ENCODE results near the gene NEFH. TPM values are rescaled to one million over a fixed set of nuclear protein-coding genes. Genes with fewer than 3 reads are reported as not detected.
"Not testable (repeated sequence)": the region's sequence is repeated elsewhere in the genome, so short reads cannot be mapped to it uniquely, and the experiment has no call there.

The NEFH gene, protein sequence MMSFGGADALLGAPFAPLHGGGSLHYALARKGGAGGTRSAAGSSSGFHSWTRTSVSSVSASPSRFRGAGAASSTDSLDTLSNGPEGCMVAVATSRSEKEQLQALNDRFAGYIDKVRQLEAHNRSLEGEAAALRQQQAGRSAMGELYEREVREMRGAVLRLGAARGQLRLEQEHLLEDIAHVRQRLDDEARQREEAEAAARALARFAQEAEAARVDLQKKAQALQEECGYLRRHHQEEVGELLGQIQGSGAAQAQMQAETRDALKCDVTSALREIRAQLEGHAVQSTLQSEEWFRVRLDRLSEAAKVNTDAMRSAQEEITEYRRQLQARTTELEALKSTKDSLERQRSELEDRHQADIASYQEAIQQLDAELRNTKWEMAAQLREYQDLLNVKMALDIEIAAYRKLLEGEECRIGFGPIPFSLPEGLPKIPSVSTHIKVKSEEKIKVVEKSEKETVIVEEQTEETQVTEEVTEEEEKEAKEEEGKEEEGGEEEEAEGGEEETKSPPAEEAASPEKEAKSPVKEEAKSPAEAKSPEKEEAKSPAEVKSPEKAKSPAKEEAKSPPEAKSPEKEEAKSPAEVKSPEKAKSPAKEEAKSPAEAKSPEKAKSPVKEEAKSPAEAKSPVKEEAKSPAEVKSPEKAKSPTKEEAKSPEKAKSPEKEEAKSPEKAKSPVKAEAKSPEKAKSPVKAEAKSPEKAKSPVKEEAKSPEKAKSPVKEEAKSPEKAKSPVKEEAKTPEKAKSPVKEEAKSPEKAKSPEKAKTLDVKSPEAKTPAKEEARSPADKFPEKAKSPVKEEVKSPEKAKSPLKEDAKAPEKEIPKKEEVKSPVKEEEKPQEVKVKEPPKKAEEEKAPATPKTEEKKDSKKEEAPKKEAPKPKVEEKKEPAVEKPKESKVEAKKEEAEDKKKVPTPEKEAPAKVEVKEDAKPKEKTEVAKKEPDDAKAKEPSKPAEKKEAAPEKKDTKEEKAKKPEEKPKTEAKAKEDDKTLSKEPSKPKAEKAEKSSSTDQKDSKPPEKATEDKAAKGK
- polyA plus RNA-seq (ENCODE audit: insufficient read length in 4 of 4), result 10 to 100 TPM in 2 of 4 donors, 1 to 10 TPM in 2; 7.8 to 11.7 (median 9.7) TPM

DNA sequence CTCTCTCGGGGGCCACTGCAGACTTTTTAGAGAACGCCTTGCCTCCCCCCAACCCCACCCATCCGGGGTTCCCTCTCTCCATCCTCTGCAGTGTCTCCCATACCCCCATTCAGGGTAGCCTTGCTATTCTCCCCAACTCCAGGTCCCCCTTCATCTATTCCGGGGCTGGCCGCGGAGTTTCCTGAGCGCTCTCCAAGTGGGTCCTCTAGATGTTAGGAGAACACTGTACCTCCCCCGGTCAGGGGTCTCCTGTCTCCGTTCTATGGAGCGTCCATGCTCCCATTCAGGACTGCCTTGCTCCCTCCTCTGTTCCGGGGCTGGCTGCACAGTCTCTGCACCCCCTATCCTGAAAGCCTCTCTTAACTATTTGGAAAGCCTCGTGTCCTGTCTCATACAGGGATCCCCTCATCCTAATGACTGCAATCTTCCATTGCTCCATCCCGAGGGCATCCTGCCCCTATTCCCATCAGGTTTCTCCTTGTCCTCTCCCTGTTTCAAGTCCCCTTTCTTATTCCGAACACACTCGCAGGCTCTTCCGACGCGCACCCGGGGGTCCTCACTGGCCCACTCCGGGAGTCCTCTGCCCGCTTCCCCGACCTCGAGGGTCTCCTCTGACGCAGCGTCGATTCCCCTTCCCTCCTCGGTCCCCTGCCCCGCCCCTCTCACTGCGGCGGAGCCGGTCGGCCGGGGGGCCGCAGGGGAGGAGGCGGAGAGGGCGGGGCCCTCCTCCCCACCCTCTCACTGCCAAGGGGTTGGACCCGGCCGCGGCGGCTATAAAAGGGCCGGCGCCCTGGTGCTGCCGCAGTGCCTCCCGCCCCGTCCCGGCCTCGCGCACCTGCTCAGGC, at the start of gene NEFH:
NEFH (plus strand) TSS at position 802 of the 845 bp plus-strand sequence. CDS start 45 bp downstream, outside the sequence.
- no peak for DNase-seq (ENCODE audit: low read depth in 4 of 4, low spot score in 2 of 4)

DNA sequence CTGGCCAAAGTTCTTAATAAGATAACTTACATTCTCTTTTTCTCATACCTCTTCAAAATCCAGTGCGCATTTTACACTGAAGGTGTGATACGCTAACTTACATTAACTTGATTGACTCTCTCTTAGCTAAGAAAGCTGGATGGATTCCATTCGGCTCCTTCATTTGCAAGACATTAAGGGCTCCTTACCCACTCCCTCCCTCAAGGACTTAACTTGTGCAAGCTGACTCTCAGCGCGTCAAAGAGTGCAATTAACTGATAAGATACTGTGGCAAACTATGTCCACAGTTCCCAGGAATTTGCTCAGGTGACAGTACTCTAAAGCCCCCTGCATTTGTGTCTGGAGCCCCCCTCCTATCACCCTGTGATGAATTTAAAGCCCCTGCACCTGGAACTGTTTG, 48.0 kb upstream of the NEFH start:
- DNase-seq (ENCODE audit: low read depth in 4 of 4, low spot score in 2 of 4), result no peak

DNA sequence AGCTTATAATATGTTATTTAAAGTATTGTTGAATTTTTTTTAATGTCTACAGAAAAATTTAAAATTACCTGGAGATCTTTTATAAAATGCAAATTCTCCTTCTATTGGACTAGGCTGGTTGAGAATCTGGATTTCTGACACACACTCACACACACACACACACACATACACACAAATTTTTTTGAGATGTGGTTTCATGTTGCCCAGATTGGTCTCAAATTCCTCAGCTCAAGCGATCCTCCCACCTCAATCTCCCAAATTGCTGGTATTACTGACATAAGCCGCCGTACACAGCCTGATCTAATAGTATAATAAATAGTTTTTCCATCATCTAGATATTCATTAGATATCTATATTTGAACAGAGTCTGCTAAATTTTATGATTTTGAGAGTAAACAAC, 46.2 kb upstream of the NEFH start:
- DNase-seq (ENCODE audit: low read depth in 4 of 4, low spot score in 2 of 4), result no peak

DNA sequence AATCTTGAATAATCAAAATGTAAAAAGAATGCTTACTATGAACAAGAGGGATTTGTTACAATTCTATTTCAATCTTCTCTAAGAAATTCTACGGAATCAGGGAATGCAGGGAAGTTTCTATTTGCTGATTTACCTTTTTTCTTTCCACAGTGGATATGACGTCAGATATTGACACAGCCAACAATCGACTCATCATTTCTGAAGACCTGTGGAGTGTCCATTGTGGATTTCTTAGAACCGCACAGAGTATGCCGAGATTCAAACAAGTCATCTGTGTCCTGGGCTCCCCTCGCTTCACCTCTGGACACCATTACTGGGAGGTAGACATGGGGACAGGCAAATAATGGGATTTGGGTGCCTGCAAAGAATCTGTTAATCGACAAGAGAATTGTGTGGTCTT, 45.7 kb upstream of the NEFH start:
- no peak for DNase-seq (ENCODE audit: low read depth in 4 of 4, low spot score in 2 of 4)

DNA sequence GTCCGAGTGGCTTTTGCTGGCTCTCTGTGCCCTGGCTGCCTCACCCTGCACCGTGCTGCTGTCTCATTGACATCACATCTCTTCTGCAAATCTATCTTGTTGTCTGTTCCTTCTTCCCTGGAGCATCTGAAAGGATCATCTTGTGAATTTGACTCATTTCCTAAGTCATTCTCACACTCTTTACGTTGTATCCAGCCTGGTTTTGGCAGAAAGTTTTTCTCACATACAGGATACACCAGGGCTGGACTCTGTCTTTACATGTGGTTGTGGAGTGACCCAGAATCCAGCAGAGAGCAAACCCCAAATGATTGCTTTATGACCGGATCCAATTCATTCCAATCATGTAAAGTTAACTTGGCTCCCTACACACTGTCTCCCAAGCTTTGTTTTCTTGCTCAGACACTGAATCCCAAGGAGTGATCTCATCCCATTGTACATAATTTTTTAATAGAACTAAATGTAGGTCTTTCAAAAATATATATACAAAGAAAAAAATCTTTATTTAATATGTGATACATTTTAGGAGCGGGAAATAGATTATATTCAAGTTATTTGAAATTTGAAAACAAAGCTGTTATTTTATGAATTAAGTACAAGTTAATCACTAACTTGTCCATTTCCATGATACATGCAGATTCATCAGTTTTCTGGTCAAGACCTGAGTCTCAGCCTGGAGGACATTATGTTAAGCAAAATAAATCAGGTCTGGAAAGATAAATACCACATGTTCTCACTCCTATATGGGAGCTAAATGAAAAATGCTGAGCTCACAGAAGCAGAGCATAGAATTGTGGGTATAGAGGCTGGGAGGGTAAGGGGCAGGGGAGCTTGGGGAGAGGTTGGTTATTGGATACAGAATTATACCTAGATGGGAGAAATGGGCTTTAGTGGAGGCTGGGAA, 44.5 kb upstream of the NEFH start:
- DNase-seq (ENCODE audit: low read depth in 4 of 4, low spot score in 2 of 4), result no peak

DNA sequence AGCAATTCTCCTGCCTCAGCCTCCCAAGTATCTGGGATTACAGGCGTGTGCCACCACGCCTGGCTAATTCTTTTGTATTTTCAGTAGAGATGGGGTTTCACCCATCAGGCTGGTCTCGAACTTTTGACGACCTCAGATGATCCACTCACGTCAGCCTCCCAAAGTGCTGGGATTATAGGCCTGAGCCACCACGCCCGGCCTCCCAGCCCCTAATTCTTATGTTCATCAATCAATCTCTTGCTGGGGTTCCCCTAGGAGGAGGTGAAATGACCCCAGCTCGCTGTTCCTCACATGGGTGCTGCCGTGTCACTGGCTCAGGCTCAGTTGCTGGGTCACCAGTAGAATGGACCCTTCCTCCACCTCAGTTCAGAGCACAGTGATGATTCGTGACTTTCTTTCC, 41.7 kb upstream of the NEFH start, which contains the start of gene RFPL1:
RFPL1 (plus strand) TSS at position 301 of the 400 bp plus-strand sequence.
- DNase-seq (ENCODE audit: low read depth in 4 of 4, low spot score in 2 of 4), result not testable (repeated sequence)

DNA sequence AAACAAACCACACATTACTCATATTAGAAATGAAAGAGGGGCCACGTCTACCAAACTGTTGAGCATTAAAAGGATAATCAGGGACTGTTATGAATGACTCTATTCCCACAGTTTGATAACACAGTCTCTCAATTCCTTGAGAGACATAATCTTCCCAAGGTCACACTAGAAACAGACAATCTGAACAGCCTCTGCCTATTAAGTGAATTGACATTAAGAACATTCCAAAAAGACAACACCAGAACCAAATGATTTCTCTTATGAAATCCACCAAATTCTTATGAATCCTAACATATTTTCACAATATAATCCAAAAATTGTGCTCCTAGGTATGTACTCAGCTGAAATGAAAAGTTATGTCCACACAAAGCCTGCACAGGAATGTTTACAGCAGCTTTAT, 37.0 kb upstream of the NEFH start:
- no peak for DNase-seq (ENCODE audit: low read depth in 4 of 4, low spot score in 2 of 4)

DNA sequence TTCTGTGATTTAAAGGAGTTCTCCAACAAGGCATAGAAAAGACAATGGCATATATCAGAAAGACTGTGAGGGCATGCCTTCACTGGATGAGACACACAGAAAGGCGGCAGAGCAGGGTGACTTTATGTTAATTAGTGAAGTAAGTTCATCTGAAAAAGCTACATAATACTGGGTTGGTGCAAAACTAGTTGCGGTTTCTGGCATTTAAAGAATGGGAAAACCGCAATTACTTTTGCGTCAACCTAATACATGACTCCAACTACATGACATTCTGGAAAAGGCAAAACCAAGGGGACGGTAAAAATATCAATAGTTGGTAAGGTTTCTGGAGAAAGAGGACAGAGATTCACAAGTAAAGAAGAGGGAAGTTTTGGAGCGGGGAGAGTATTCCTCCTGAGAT, 36.6 kb upstream of the NEFH start:
- DNase-seq (ENCODE audit: low read depth in 4 of 4, low spot score in 2 of 4), result no peak

DNA sequence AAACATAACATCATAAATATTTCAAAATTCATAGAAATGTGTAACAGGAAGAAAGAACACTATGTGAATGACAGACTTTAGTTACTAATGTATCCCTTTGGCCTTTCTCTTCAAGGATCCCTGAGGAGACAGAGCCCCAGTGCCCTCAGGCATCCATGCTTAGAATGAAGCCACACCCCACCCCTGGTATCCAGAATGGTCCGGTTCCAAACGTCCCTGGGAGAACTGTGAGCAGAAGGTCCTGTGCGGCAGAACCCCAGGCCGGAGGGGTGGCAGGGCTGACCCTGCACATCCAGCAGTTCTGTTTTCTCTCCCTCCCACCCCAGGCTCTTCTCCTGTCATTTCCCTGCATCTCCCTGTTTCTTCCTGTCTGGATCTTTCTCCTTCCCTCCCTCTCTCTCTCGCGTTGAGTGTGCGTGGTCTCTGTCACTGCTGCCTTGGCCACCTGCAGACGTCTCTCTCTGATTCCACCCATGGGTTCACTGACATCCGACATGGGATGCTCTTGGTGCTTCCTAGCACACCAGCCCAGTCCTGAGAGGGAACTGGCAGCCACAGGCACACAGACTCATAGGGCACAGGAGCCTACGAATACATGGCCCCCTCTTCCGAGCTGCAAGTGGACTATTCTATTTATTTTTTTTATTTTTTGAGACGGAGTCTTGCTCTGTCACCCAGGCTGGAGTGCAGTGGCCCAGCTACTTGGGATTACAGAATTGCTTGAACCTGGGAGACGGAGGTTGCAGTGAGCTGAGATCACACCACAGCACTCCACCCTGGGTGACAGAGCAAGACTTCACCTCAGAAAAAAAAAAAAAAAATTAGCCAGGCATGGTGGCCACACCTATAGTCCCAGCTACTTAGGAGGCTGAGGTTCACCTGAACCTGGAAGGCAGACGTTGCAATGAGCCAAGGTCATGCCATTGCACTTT, 35.9 kb upstream of the NEFH start:
- DNase-seq (ENCODE audit: low read depth in 4 of 4, low spot score in 2 of 4), result no peak

DNA sequence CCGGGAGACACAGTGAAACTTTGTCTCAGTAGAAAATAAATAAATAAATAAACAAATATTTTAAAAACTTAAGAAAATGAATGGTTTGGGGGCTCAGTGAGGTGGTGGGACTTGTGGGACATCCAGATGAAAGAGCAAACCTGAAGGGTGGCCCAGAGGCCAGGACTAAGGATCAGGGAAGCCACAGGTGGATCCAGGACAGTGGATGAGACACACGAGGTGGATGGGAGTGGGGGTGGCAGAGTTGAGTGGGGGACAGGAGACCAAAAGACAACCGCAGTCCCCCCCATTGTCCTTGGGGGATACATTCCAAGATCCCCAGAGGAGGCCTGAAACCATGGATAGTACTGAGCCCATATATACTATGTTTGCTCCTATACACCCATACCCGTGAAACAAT, 34.5 kb upstream of the NEFH start:
- no peak for DNase-seq (ENCODE audit: low read depth in 4 of 4, low spot score in 2 of 4)

DNA sequence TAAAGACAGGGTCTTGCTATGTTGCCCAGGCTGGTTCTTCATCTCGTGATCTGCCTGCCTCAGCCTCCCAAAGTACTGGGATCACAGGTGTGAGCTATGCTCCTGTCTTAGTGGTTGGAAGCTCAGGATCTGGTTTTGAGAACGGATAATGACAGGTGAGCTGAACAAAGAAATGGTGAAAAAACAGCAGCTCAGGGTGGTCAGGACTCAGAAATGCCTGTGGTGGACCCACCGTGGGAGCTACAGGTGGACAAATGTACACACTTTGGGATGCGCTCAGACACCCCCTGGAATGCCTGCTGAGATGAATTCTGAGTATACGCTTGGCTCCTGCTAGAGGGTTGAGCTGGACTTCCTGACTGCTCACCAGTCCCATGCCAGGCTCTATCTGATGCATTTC, 32.1 kb upstream of the NEFH start:
- no peak for DNase-seq (ENCODE audit: low read depth in 4 of 4, low spot score in 2 of 4)

DNA sequence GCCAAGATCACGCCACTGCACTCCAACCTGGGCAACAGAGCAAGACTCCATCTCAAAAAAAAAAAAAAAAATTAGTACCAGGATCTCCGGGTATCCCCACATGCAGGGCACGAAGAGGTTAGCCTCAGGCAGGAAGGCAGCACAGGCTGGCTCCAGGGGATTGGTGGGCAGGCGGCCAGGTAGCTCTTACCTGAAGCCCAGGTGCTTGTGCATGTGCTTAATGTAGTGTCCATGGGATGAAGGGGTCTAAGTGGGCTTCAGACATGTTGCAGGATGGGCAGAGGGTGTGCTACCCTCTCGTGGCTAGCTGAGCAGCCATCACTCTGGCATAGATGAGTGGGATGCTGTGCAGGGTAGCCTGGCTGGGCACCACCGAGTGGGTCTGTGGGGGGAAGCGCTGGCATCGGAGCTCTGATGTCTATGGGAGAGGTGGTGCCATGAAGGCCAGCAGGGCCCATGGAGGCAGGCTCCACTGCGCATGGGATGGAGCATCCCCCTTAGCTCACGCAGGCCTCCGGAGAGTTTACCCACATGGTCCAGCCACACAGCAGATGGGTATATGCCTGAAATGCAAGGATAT, 30.6 kb upstream of the NEFH start:
- DNase-seq (ENCODE audit: low read depth in 4 of 4, low spot score in 2 of 4), result no peak

DNA sequence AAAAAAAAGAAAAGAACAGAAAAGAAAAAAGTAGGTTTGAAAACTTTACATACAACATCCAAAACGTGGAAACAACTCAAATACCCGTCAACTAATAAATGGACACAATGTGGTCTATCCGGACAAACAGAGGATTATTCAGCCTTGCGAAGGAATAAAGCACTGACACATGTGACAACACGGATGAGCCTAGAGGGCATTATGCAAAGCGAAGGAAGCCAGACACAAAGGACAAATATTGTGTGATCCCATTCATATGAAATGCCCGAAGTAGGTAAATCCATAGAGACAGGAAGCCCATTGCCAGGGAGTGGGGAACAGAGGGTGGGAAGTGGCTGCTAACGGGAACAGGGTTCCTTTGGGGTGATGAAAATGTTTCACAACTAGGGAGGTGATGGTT, 29.8 kb upstream of the NEFH start:
- DNase-seq (ENCODE audit: low read depth in 4 of 4, low spot score in 2 of 4), result no peak

DNA sequence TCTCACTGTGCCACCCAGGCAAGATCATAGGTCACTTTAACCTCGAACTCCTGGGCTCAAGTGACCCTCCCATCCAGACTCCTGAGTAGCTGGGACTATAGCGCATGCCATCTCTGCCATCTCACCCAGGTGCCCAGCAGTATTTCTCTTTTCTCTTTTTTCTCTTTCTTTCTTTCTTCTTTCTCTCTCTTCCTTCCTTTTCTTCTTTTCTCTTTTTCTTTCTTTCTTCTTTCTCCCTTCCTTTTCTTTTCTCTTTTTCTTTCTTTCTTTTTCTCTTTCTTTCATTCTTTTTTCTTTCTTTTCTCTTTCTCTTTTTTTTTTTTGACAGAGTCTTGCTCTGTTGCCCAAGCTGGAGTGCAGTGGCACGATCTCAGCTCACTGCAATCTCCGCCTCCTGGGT, 28.2 kb upstream of the NEFH start:
- DNase-seq (ENCODE audit: low read depth in 4 of 4, low spot score in 2 of 4), result no peak

DNA sequence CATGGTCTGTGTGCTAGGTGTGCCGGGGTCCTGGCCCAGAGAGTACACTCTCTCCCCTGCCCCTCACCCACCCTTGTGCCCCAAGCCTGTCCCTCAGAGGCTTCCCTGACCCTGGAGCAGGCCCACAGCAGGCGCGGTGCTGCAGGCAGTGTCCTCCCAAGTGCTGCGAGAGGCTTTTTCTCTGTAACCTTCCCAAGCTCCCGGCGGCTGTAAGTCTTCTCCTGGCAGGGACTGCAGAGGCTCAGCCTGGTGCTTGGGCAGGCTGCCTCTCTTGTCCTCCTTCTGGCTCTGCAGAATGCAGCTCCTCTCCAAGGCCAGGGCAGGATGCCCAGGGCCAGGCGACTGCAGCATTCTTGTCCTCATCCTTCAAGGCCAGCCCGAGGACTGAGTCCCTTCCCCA, 25.7 kb upstream of the NEFH start:
- no peak for DNase-seq (ENCODE audit: low read depth in 4 of 4, low spot score in 2 of 4)

DNA sequence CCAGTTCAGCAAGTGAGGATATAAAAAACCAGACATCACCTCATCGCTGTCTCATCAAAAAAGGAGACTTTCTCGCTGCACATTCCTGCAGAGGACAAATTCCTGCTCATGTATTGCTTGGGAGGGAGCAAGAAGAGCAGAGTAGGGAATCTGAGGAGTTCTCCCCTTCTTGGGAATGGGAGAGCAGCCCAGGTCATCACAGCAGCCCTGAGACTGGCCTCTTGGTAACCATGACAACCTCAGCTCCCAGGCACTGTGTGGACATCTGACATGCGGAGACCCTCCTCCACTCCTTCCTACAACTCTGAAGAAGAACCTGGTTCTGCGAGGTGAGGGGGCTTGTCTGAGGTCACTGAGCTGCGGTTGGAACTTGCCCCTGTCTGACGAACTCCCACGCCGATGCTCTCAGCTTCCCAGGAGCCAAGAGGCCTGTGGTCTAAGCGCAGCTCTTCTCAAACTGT, 23.8 kb upstream of the NEFH start:
- no peak for DNase-seq (ENCODE audit: low read depth in 4 of 4, low spot score in 2 of 4)

DNA sequence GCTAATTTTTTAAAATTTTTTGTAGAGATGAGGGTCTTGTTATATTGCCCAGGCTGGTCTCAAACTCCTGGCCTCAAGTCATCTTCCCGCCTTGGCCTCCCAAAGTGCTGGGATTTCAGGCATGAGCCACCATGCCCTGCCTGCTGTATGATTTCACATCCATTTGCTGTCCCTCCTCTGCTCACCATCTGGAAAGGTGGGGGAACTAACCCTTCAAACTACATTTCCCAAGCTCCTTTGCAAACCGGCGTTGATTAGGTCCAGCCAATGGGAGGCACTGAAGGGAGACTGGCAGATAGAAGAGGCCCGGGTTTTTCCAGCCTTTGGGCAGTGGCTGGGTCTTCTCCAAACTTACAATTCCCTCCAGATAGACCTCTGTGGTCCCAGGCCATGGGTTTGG, 22.3 kb upstream of the NEFH start:
- DNase-seq (ENCODE audit: low read depth in 4 of 4, low spot score in 2 of 4), result no peak

DNA sequence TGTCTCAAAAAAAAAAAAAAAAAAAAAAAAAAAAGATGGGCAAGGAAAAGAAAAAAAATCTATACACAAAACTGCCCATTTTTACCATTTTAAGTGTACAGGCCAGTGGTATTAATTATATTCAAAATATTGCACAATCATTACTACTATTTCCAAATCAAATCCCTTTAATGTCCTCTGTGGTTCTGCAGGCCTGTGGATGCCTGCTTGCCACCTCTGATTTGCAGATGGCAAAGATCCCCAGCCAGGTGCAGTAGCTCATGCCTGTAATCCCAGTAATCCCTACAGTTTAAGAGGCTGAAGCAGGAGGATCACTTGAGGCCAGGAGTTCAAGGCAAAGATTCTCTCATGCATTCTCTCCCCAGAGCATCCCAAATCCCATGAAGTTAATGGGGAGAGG, 21.5 kb upstream of the NEFH start:
- DNase-seq (ENCODE audit: low read depth in 4 of 4, low spot score in 2 of 4), result no peak
